IMR-90 (cell line): ENCODE data around the gene SAFB2. TPM values are rescaled to one million over a fixed set of nuclear protein-coding genes. Genes with fewer than 3 reads are reported as not detected.

Source experiments
- ATAC-seq: fragments of 200-7000 bp; cut with Tn5 transposase; 2 replicates; pipeline ENCODE4 v1.9.1; 2020; ENCODE audit warnings: low read depth, mild to moderate bottlenecking, moderate library complexity
- BruUV-seq: library from RNA; stranded (reverse); fragments of 400-500 nt; replicated peaks from 2 replicates; lab custom pipeline; 2021; lab: Mats Ljungman, UMichigan
- CTCF ChIA-PET: fragments of 300-600 bp; formaldehyde crosslinking; extraction: SDS; loops from one replicate; lab custom pipeline; 2021; ENCODE audit warnings: antibody characterized with exemption; lab: Yijun Ruan, JAX
- POLR2A ChIA-PET: fragments of 300-600 bp; sonication (Branson Sonifier 250); formaldehyde crosslinking; loops from one replicate; lab custom pipeline; 2022; ENCODE audit warnings: antibody characterized with exemption; ENCODE audit not compliant: unreplicated experiment; lab: Charles Lee
- DNase-seq: peaks from one replicate; pipeline ENCODE4 v3.0.0; 2013
- H2AFZ ChIP-seq: replicated peaks from 2 replicates; pipeline ENCODE3; 2013; ENCODE audit warnings: low read length, mild to moderate bottlenecking; ENCODE audit not compliant: poor library complexity
- H2AK5ac ChIP-seq: 2 replicates; pipeline ENCODE4 v1.6.1; 2013; ENCODE audit warnings: low read depth, low read length, inconsistent platforms
- H2AK9ac ChIP-seq: replicated peaks from 2 replicates; pipeline ENCODE3; 2013; ENCODE audit warnings: mild to moderate bottlenecking, low read depth, low read length, moderate library complexity; ENCODE audit not compliant: poor library complexity
- H2BK120ac ChIP-seq: 2 replicates; pipeline ENCODE4 v1.6.1; 2013; ENCODE audit warnings: low read depth, low read length, inconsistent platforms
- H2BK15ac ChIP-seq: 3 replicates; pipeline ENCODE4 v1.6.1; 2013; ENCODE audit warnings: low read depth, low read length, inconsistent platforms
- H2BK20ac ChIP-seq: 2 replicates; pipeline ENCODE4 v1.6.1; 2013; ENCODE audit warnings: low read depth, mild to moderate bottlenecking, inconsistent platforms, low read length, moderate library complexity
- H2BK5ac ChIP-seq: 2 replicates; pipeline ENCODE4 v1.6.1; 2013; ENCODE audit warnings: mild to moderate bottlenecking, low read depth, low read length, inconsistent platforms; ENCODE audit not compliant: poor library complexity, severe bottlenecking
- H3K14ac ChIP-seq: replicated peaks from 2 replicates; pipeline ENCODE4 v1.6.1; 2013; ENCODE audit warnings: low read depth, low read length, inconsistent platforms
- H3K18ac ChIP-seq: 2 replicates; pipeline ENCODE4 v1.6.1; 2013; ENCODE audit warnings: low read depth, low read length, control low read depth
- H3K23ac ChIP-seq: 2 replicates; pipeline ENCODE4 v1.6.1; 2013; ENCODE audit warnings: low read depth, low read length, inconsistent platforms
- H3K27ac ChIP-seq: 2 replicates; pipeline ENCODE4 v1.5.1; 2013; ENCODE audit warnings: mild to moderate bottlenecking, control low read depth, low read length; ENCODE audit not compliant: insufficient read depth
- H3K27me3 ChIP-seq: 2 replicates; pipeline ENCODE4 v1.6.1; 2013; ENCODE audit warnings: low read length; ENCODE audit not compliant: control insufficient read depth, insufficient read depth
- H3K36me3 ChIP-seq: 2 replicates; pipeline ENCODE4 v1.6.1; 2013; ENCODE audit warnings: low read length, mixed read lengths; ENCODE audit not compliant: control insufficient read depth, insufficient read depth
- H3K4ac ChIP-seq: 2 replicates; pipeline ENCODE4 v1.6.1; 2013; ENCODE audit warnings: low read depth, low read length, inconsistent platforms
- H3K4me1 ChIP-seq: 2 replicates; pipeline ENCODE4 v1.6.1; 2013; ENCODE audit warnings: low read length, mixed read lengths; ENCODE audit not compliant: control insufficient read depth, insufficient read depth
- H3K4me2 ChIP-seq: 2 replicates; pipeline ENCODE4 v1.6.1; 2013; ENCODE audit warnings: low read depth, mild to moderate bottlenecking, control low read depth, low read length, moderate library complexity
- H3K4me3 ChIP-seq: 2 replicates; pipeline ENCODE4 v1.5.1; 2013; ENCODE audit warnings: low read depth, mild to moderate bottlenecking, control low read depth, low read length, moderate library complexity; ENCODE audit not compliant: insufficient read depth
- H3K56ac ChIP-seq: 2 replicates; pipeline ENCODE4 v1.6.1; 2013; ENCODE audit warnings: low read length, inconsistent platforms; ENCODE audit not compliant: insufficient read depth; ENCODE audit errors: extremely low read depth
- H3K79me1 ChIP-seq, 2 experiments: 2 replicates each; pipeline ENCODE4 v1.6.1; 2013; ENCODE audit warnings: low read length in 2 of 2, inconsistent platforms in 1 of 2, low read depth in 1 of 2
- H3K9ac ChIP-seq: 2 replicates; pipeline ENCODE4 v1.6.1; 2013; ENCODE audit warnings: low read depth, low read length, control low read depth
- H3K9me1 ChIP-seq: 2 replicates; pipeline ENCODE4 v1.6.1; 2013; ENCODE audit warnings: low read length, inconsistent platforms; ENCODE audit not compliant: insufficient read depth
- H3K9me3 ChIP-seq: 2 replicates; pipeline ENCODE4 v1.6.1; 2013; ENCODE audit warnings: low read length; ENCODE audit not compliant: control insufficient read depth, insufficient read depth
- H4K20me1 ChIP-seq: 2 replicates; pipeline ENCODE4 v1.6.1; 2013; ENCODE audit warnings: low read length, inconsistent platforms; ENCODE audit not compliant: insufficient read depth
- H4K5ac ChIP-seq: 2 replicates; pipeline ENCODE4 v1.6.1; 2013; ENCODE audit warnings: mild to moderate bottlenecking, low read depth, low read length, control low read depth
- H4K8ac ChIP-seq, 2 experiments: 2 replicates each; pipeline ENCODE4 v1.6.1; 2013; ENCODE audit warnings: low read depth in 2 of 2, low read length in 2 of 2, control low read depth in 1 of 2, inconsistent platforms in 1 of 2
- H4K91ac ChIP-seq: 2 replicates; pipeline ENCODE4 v1.6.1; 2013; ENCODE audit warnings: low read depth, low read length, inconsistent platforms; ENCODE audit not compliant: insufficient read depth
- CHD1 ChIP-seq: IDR thresholded peaks from 2 replicates; pipeline ENCODE4 v1.6.1; 2012; ENCODE audit warnings: low read depth, low read length, improper control_type of control experiment
- NFE2L2 ChIP-seq: fragments of 150-350 bp; IDR thresholded peaks from 2 replicates; pipeline ENCODE4 v1.6.1; 2016; ENCODE audit warnings: low read depth, mild to moderate bottlenecking, low read length
- POLR2A ChIP-seq: IDR thresholded peaks from 2 replicates; pipeline ENCODE4 v1.6.1; 2012; ENCODE audit warnings: mild to moderate bottlenecking, low read depth, low read length
- RFX5 ChIP-seq: IDR thresholded peaks from 2 replicates; pipeline ENCODE4 v1.8.0; 2012; ENCODE audit warnings: low read depth, mild to moderate bottlenecking, low read length, moderate library complexity
- WGBS, 2 experiments: methylation state at CpG; one replicate each; pipeline versions ENCODE4 v1.1.5 to v1.1.7; 2013; ENCODE audit warnings: missing lambda C conversion rate in 2 of 2; ENCODE audit not compliant: insufficient read length in 1 of 2; ENCODE audit errors: extremely low coverage in 2 of 2; 5-methylcytosine and 5-hydroxymethylcytosine counted together
- dilution Hi-C: fragments of 300-500 bp; cut with HindIII; formaldehyde crosslinking; loops from one replicate; pipeline ENCODE4 v1.14.3; 2018; ENCODE audit warnings: low sequenced_read_pairs; ENCODE audit not compliant: unreplicated experiment
- in situ Hi-C: fragments of 300-500 bp; cut with MboI; formaldehyde crosslinking; loops from 3 replicates; pipeline ENCODE4 v1.14.3; 2019; ENCODE audit warnings: low sequenced_read_pairs, inconsistent platforms, mixed read lengths
- intact Hi-C: fragments of 100-400 bp; cut with micrococcal nuclease; formaldehyde crosslinking; loops from 2 replicates; pipeline ENCODE4 v1.10.0; 2022
- polyA plus RNA-seq, 3 experiments: library from polyadenylated mRNA; depleted of rRNA; stranded (reverse); fragments of >200 nt; gene quantifications; 2 replicates each; pipeline ENCODE4 v1.2.3, GENCODE V29; 2012; ENCODE audit warnings: low replicate concordance in 1 of 3
- total RNA-seq: library from RNA; depleted of rRNA; stranded (reverse); fragments of >200 nt; gene quantifications from 2 replicates; pipeline ENCODE4 v1.2.3, GENCODE V29; 2012

SAFB2 gene
- total and polyA plus RNA-seq, 2 of the 4 experiments (the other 2 are of a cell fraction): 11.8 to 26.2 TPM

DNA sequence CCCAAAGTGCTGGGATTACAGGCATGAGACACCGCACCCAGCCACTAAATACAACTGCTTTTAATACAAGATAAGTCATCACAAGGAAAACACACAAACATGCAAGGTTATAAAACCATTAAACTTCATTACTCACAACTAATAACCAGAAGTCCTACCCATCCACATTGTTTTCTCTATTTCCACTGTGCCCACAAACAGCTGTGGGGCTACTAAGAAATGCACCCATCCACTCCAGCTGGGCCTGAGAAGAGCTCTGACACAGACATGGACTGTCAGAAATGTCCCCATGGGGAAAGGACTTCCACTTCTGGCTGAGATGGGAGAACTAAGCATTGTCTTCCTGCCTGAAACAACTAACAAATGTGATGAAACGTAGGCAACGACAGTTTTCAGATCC, 17.2 kb downstream of the SAFB2 start:
- no peak overlapping the region for H2BK20ac ChIP-seq
- ChIA-PET POLR2A (no interaction called here), CTCF (no interaction called here)
- H4K8ac ChIP-seq: no peak overlapping the region
- no peaks in the 10 kb centered on the region for H3K4me1 ChIP-seq
- no peak overlapping the region for H3K18ac ChIP-seq
- H3K36me3 ChIP-seq: peaks cover 62% of the 10 kb centered on the region
- in situ Hi-C loops: no loop called here
- BruUV-seq: no TSS peak
- no peak overlapping the region for H2BK120ac ChIP-seq
- intact Hi-C loops: no loop called here
- peaks cover 26% of the 10 kb centered on the region for H4K20me1 ChIP-seq
- H2AK9ac ChIP-seq: no peak overlapping the region
- dilution Hi-C loops: no loop called here
- H3K9ac ChIP-seq: no peak overlapping the region
- no peak overlapping the region for H2AK5ac ChIP-seq
- H3K4me2 ChIP-seq: no peak overlapping the region
- no peak overlapping the region for H3K27ac ChIP-seq
- no peaks in the 10 kb centered on the region for H3K9me3 ChIP-seq
- no peak overlapping the region for H3K4me3 ChIP-seq
- no peaks in the 10 kb centered on the region for H3K27me3 ChIP-seq
- H4K5ac ChIP-seq: no peak overlapping the region
- H3K4ac ChIP-seq: no peak overlapping the region
- 100% methylated on average over 2 of the region's 3 CpGs; no CpG with 5 or more reads in 1 of the 2 experiments for WGBS, 2 experiments
- H3K14ac ChIP-seq: no peak overlapping the region
- no peak overlapping the region for H2BK5ac ChIP-seq
- H4K91ac ChIP-seq: no peak overlapping the region
- ATAC-seq (no peak), DNase-seq (no peak)
- H2BK15ac ChIP-seq: no peak overlapping the region
- no peak overlapping the region for H2AFZ ChIP-seq
- no peak overlapping the region for H3K56ac ChIP-seq
- no peak overlapping the region for H3K23ac ChIP-seq
- H3K79me1 ChIP-seq: peaks cover 27 to 50% of the 10 kb centered on the region in 2 experiments
- no peak for TF ChIP-seq POLR2A
- no peak for TF ChIP-seq RFX5
- TF ChIP-seq NFE2L2: no peak
- TF ChIP-seq CHD1: no peak
- H3K9me1 ChIP-seq: 0 out of 2 replicates have a peak, but pooled peaks cover 3% of the 10 kb centered on the region
